Astrocyte of the spinal cord (primary cell): ENCODE measurements around the gene ATG7.
"Not testable (repeated sequence)": the region's sequence is repeated elsewhere in the genome, so short reads cannot be mapped to it uniquely, and the experiment has no call there.

Source experiments
- DNase-seq: peaks from one replicate; pipeline ENCODE4 v3.0.0; 2011; ENCODE audit warnings: low read depth, low spot score
- H3K4me3 ChIP-seq: 2 replicates; pipeline ENCODE4 v1.5.1; 2011; ENCODE audit warnings: low read depth, mild to moderate bottlenecking, low read length, moderate library complexity
- in situ Hi-C: cut with HindIII; loops from 2 replicates; pipeline ENCODE4 v1.10.0; 2017; ENCODE audit warnings: low sequenced_read_pairs
- TF ChIP-seq, protein P1 (sequence below): IDR thresholded peaks from 2 replicates; pipeline ENCODE4 v1.5.1; 2012; ENCODE audit warnings: low read depth, mild to moderate bottlenecking, low read length, inconsistent platforms

The ATG7 gene

GRCh38 chr3:11401434-11401833 is 129.2 kb downstream of the ATG7 start:
- in situ Hi-C loops = no loop called here
- no peak for DNase-seq
- H3K4me3 ChIP-seq = no peak overlapping the region
- TF ChIP-seq, protein P1, sequence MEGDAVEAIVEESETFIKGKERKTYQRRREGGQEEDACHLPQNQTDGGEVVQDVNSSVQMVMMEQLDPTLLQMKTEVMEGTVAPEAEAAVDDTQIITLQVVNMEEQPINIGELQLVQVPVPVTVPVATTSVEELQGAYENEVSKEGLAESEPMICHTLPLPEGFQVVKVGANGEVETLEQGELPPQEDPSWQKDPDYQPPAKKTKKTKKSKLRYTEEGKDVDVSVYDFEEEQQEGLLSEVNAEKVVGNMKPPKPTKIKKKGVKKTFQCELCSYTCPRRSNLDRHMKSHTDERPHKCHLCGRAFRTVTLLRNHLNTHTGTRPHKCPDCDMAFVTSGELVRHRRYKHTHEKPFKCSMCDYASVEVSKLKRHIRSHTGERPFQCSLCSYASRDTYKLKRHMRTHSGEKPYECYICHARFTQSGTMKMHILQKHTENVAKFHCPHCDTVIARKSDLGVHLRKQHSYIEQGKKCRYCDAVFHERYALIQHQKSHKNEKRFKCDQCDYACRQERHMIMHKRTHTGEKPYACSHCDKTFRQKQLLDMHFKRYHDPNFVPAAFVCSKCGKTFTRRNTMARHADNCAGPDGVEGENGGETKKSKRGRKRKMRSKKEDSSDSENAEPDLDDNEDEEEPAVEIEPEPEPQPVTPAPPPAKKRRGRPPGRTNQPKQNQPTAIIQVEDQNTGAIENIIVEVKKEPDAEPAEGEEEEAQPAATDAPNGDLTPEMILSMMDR = no peak

DNA sequence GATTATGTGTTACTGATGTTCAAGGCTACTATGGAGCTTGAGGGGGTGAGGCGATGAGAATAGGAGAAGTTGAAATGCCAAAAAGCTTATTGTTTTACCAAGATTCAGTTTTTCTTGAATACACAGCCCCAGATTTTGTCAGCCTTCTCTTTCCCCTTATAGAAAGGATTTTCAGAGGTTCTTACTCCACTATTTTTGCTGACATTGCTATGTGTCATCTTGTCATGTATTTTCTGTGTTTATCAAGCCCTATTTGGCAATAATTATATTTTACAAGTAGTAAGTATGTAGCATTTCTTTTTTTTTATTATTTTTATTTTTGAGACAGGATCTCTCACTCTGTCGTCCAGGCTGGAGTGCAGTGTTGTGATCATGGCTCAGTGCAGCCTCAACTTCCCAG is 133.1 kb downstream of the ATG7 start:
- H3K4me3 ChIP-seq = no peak overlapping the region
- TF ChIP-seq, protein P1 = no peak
- in situ Hi-C loops = no loop called here
- no peak for DNase-seq

- TF ChIP-seq, protein P1 = no peak
- DNase-seq = no peak
- H3K4me3 ChIP-seq = no peak overlapping the region
- in situ Hi-C loops = no loop called here
Measured at GRCh38 chr3:11407644-11408043, 135.4 kb downstream of the ATG7 start.

- H3K4me3 ChIP-seq, DNase-seq, in situ Hi-C loops: not testable (repeated sequence)
Measured at GRCh38 chr3:11408324-11408859, 136.2 kb downstream of the ATG7 start.

DNA sequence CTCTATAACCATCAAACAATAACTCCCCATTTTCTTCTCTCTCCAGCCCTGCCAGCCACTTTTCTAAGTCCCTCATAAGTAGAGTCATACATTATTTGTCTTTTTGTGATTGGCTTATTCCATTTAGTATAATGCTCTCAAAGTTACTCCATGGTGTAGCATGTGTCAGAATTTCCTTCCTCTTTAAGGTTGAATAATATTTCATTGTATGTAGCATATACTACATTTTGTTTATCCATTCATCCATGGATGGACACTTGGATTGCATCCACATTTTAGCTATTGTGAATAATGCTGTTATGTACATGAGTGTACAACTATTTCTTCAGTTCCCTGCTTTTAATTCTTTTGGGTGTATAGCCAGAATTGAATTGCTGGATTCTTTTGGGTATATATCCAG is 138.4 kb downstream of the ATG7 start:
- no peak overlapping the region for H3K4me3 ChIP-seq
- no peak for DNase-seq
- TF ChIP-seq, protein P1 = no peak
- in situ Hi-C loops = no loop called here

GRCh38 chr3:11411956-11412355 is 139.8 kb downstream of the ATG7 start:
- no peak overlapping the region for H3K4me3 ChIP-seq
- TF ChIP-seq, protein P1 = no peak
- DNase-seq = no peak
- in situ Hi-C loops = no loop called here

DNA sequence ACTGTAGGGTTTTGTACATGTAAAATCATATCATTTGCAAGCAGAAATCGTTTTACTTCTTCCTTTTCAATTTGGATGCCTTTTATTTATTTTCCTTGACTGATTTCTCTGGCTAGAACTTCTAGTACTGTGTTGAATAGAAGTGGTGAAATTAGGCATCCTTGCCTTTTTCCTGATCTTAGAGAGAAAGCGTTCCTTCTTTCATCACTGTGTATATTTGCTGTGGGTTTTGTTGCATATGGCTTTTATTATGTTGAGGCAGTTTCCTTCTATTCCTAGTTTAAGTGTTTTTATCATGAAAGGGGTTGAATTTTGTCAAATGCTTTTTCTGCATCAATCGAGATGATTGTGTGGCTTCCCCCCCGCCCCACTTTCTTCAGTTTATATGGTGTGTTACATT is 140.9 kb downstream of the ATG7 start:
- in situ Hi-C loops = no loop called here
- TF ChIP-seq, protein P1 = no peak
- DNase-seq = no peak
- no peak overlapping the region for H3K4me3 ChIP-seq
